ENCODE results near the gene TGFBR2. TPM values are rescaled to one million over a fixed set of nuclear protein-coding genes. Genes with fewer than 3 reads are reported as not detected.

The TGFBR2 gene
- total and polyA plus RNA-seq, 2 of the 13 experiments (the other 11 are each of a cell fraction or from before 2014, with no cell fraction given): 82.2 to 187 TPM

DNA sequence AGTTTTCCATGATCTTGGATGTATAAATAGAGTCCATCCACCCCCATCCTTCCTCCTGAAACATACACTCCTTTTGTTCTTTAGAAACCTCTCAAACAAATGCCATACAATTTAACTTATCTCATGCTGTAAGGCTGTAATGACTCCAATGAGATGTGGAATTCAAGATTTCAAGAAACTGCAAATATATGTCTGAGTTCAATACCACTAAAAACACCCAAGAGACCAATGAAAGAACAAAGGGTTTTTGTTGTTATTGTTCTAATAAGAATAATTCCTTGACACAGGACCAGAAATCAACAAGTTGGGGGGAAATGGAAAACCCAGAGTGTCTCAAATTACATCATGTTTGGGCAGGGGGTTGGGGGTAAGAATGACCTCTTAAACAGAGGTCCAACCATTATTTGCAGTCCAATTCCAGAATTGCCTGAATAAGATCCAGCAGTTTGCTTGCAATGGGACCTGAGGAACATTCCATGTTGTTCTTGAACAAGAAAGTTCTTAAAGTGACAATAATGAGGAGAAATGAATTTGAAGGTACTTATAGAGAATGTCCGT lies 48.6 kb upstream of the TGFBR2 start (continued):
- TF ChIP-seq ATF7 (IDR thresholded peaks at IDR 0.05) (no peak), ATF7 (CRISPR knock-in tag; IDR thresholded peaks at IDR 0.05) (no peak), ZNF20 (CRISPR knock-in tag; IDR thresholded peaks at IDR 0.05) (no peak), EP300 (IDR thresholded peaks at IDR 0.05; ENCODE audit: low read depth in 2 of 2, low read length in 2 of 2) (peak in 1 of 2 experiments; percentile 26; a peak in 1 of 4 replicates), EP300 (CRISPR knock-in tag; IDR thresholded peaks at IDR 0.05; ENCODE audit: borderline replicate concordance) (no peak), SOX6 (IDR thresholded peaks at IDR 0.05) (no peak), SOX6 (CRISPR knock-in tag; IDR thresholded peaks at IDR 0.05) (peak; percentile 57), SRY (CRISPR knock-in tag; IDR thresholded peaks at IDR 0.05) (no peak)
- TF ChIP-seq, protein P1, sequence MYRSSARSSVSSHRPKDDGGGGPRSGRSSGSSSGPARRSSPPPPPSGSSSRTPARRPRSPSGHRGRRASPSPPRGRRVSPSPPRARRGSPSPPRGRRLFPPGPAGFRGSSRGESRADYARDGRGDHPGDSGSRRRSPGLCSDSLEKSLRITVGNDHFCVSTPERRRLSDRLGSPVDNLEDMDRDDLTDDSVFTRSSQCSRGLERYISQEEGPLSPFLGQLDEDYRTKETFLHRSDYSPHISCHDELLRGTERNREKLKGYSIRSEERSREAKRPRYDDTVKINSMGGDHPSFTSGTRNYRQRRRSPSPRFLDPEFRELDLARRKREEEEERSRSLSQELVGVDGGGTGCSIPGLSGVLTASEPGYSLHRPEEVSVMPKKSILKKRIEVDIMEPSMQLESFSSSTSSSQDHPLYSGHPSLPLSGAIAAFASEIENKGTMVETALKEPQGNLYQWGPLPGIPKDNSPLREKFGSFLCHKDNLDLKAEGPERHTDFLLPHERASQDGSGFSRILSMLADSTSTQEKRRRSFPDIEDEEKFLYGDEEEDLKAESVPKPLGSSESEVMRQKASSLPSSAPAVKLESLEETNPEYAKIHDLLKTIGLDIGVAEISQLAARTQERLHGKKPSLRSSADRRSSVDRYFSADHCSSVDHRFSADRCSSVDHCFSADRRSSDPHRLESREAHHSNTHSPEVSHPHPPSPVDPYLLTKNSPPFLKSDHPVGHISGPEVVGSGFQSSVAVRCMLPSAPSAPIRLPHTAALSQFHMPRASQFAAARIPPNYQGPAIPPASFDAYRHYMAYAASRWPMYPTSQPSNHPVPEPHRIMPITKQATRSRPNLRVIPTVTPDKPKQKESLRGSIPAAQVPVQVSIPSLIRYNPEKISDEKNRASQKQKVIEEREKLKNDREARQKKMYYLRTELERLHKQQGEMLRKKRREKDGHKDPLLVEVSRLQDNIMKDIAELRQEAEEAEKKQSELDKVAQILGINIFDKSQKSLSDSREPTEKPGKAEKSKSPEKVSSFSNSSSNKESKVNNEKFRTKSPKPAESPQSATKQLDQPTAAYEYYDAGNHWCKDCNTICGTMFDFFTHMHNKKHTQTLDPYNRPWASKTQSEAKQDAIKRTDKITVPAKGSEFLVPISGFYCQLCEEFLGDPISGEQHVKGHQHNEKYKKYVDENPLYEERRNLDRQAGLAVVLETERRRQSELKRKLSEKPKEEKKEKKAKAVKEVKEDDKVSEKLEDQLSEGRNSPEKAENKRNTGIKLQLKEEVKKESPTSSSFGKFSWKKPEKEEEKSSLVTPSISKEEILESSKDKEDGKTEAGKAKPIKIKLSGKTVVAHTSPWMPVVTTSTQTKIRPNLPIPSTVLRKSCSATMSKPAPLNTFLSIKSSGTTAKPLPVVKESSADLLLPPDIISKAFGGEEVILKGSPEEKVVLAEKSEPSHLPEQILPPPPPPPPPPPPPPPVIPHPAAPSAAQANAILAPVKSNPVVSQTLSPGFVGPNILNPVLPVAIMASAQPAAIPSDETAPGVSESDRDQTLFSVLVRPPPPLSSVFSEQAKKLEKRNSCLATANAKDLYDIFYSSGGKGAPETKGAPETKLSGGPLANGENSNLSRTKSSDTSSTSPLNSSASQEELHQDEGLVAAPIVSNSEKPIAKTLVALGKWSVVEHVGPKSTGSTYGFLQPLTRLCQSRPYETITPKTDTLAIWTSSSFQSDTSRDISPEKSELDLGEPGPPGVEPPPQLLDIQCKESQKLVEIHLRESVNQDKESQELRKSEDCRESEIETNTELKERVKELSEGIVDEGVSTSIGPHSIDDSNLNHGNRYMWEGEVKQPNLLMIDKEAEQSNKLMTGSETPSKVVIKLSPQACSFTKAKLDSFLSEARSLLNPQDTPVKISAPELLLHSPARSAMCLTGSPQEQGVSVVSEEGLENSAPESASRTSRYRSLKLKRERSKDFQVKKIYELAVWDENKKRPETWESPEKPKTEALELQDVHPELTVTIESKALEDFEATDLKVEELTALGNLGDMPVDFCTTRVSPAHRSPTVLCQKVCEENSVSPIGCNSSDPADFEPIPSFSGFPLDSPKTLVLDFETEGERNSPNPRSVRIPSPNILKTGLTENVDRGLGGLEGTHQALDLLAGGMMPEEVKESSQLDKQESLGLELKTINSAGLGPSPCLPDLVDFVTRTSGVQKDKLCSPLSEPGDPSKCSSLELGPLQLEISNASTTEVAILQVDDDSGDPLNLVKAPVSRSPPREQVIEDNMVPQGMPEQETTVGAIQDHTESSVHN (CRISPR knock-in tag; IDR thresholded peaks at IDR 0.05): no peak
- TF ChIP-seq, protein P2, sequence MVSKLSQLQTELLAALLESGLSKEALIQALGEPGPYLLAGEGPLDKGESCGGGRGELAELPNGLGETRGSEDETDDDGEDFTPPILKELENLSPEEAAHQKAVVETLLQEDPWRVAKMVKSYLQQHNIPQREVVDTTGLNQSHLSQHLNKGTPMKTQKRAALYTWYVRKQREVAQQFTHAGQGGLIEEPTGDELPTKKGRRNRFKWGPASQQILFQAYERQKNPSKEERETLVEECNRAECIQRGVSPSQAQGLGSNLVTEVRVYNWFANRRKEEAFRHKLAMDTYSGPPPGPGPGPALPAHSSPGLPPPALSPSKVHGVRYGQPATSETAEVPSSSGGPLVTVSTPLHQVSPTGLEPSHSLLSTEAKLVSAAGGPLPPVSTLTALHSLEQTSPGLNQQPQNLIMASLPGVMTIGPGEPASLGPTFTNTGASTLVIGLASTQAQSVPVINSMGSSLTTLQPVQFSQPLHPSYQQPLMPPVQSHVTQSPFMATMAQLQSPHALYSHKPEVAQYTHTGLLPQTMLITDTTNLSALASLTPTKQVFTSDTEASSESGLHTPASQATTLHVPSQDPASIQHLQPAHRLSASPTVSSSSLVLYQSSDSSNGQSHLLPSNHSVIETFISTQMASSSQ (IDR thresholded peaks at IDR 0.05; ENCODE audit: low read depth): no peak
- TF ChIP-seq, protein P2 (CRISPR knock-in tag; IDR thresholded peaks at IDR 0.05; ENCODE audit: borderline replicate concordance): no peak
- TF ChIP-seq, protein P3, sequence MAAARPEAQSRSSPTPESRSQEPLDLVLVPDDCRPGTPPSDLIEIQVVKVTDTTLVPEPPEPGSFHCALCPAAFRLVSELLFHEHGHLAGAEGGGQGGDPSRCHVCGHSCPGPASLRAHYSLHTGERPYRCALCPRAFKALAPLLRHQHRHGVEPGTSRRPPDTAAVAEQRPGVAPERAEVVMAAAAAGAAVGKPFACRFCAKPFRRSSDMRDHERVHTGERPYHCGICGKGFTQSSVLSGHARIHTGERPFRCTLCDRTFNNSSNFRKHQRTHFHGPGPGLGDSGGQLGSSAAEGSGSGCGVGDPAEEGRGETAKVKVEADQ (CRISPR knock-in tag; IDR thresholded peaks at IDR 0.05; ENCODE audit: borderline replicate concordance): no peak
- TF ChIP-seq, protein P4, sequence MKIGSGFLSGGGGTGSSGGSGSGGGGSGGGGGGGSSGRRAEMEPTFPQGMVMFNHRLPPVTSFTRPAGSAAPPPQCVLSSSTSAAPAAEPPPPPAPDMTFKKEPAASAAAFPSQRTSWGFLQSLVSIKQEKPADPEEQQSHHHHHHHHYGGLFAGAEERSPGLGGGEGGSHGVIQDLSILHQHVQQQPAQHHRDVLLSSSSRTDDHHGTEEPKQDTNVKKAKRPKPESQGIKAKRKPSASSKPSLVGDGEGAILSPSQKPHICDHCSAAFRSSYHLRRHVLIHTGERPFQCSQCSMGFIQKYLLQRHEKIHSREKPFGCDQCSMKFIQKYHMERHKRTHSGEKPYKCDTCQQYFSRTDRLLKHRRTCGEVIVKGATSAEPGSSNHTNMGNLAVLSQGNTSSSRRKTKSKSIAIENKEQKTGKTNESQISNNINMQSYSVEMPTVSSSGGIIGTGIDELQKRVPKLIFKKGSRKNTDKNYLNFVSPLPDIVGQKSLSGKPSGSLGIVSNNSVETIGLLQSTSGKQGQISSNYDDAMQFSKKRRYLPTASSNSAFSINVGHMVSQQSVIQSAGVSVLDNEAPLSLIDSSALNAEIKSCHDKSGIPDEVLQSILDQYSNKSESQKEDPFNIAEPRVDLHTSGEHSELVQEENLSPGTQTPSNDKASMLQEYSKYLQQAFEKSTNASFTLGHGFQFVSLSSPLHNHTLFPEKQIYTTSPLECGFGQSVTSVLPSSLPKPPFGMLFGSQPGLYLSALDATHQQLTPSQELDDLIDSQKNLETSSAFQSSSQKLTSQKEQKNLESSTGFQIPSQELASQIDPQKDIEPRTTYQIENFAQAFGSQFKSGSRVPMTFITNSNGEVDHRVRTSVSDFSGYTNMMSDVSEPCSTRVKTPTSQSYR (CRISPR knock-in tag; IDR thresholded peaks at IDR 0.05; ENCODE audit: borderline replicate concordance): peak; percentile 28; the same call in 1 of the 2 replicates

Measured in HepG2 (cell line).